HG03135 (cell line): ENCODE measurements around the gene UBE2N.
"Not testable (repeated sequence)": the region's sequence is repeated elsewhere in the genome, so short reads cannot be mapped to it uniquely, and the experiment has no call there.

Experiments
- ATAC-seq: cut with Tn5 transposase; IDR thresholded peaks from one replicate; pipeline ENCODE4 v1.9.1; 2021; ENCODE audit warnings: mild to moderate bottlenecking, moderate library complexity; ENCODE audit not compliant: unreplicated experiment

Gene UBE2N

GRCh38 chr12:93415723-93416464 is 25.9 kb downstream of the UBE2N start:
- no peak for ATAC-seq

DNA sequence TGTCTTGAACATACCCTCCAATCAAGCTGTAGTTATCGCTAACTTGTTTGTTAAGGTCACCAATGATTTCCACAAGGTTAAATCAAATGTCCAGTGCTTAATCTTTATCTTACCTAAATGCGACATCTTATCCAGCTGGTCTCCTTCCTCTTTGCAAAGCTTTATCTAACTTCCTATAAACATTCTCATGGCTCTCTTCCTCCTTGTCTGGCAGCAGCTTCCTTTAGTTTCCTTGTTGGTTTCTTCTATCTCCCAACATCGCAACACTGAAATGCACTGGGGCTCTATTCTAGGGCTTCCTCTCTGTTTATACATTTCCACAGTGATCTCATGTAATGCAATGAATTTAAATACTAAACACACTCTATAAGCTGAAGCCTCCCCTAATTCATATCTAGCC is 28.7 kb downstream of the UBE2N start:
- ATAC-seq, result no peak

DNA sequence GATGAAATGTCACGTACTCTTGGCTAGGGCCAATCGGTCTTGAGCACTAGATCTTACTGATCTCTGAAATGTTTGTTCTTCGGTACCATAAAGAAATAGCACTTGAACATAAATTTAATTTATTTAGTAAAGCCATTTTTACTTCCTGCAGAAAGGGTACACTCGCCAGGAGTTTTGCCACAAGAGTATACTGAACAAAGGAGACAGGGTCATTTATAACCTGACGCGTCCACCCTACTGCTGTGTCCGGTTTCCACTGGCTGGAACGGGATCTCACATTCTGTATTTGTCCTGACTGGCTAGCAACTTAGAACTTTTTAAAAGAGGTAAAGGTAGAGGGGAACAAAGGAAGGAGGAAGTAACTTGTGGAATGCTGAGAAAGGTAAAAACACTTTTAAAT is 29.4 kb downstream of the UBE2N start:
- not testable (repeated sequence) for ATAC-seq

DNA sequence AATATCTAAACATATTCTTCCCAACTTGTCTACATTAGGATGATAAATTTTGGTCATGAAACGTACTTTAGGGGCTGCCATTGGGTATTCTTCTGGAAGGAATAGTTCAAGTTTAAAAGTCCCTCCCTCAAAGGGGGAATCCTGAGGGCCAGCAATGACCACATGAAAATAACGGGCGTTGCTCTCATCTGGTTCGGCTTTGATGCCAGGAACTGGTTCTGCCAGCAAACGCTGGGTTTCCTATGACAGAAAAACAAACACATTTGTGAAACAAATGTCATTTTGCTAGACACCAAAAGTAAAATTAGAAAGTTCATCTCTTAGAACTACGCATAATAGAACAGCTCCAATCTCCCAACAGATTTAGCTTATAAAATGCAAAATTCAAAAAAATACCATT is 30.7 kb downstream of the UBE2N start:
- ATAC-seq, result not testable (repeated sequence)

DNA sequence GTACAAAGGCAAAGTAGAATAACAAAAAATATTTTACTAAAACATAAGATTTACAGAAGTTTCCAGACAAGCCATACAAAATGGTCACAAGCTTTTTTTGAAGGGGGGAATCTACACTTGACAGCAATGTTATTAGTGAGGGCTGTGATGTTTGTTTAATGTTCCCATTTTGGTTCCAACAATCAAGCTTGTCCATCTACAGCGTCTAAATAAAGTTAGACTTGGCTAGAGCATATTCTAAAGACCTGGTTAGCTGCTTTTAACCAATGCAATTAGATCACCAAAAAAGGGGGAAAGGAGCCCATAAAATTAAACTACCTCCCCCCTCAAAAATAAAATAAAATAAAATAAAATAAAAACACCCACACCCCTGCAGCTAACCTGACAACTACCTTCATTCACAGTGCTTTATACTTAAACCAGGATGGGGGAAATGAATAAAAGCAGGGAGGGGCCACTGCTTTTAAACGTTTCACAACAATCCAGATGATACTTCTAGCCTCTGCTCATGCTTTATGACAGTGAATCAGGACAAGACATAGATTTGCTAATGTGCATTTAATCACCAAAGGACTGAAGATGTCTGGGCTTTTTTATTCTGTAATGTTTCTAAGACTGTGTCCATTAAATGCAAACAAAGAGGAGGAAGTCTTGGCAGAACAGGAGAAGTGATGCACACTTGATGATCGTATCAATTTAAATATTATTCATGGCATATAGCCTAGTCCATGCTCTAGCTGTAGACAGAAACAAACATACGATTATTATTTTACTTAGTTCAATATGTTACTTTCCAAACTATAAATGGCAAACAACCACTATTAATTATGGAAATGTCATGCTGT is 32.2 kb downstream of the UBE2N start:
- not testable (repeated sequence) for ATAC-seq

DNA sequence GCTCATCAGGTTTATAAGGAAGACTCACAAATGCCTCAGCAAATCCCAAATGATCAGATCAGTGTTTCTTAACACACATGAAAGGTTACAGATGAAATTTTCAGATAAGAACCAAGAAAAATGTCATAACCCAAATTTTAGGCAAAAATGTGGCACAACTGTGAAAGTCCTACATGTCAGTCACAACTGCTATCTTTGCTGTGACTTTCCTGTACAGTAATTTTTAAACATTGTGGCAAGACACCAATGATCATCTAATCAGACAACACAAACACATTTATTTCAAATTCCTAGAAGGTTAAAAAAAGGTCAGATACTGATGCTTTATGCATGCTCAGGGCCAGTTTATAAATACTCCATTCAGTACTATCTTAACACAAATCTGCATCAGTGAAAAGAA is 32.9 kb downstream of the UBE2N start:
- ATAC-seq, result no peak

DNA sequence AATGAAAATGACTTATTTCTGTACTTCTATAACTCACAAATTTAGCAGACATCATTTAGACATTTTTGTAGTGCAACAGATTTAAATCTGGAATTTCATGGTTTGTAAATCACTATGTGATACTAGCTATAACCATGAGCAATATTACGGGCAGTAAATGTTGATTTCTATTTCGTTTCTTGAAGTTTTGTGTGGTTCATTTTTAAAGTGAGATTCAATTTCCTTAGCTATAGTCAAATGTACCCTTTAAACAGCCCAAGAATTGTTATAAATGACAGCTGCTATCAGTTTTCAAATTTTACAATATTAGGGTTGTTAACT is 33.8 kb downstream of the UBE2N start:
- no peak for ATAC-seq

GRCh38 chr12:93407054-93407962 is 34.4 kb downstream of the UBE2N start:
- ATAC-seq, result no peak

GRCh38 chr12:93404961-93405849 is 36.5 kb downstream of the UBE2N start:
- ATAC-seq, result no peak

DNA sequence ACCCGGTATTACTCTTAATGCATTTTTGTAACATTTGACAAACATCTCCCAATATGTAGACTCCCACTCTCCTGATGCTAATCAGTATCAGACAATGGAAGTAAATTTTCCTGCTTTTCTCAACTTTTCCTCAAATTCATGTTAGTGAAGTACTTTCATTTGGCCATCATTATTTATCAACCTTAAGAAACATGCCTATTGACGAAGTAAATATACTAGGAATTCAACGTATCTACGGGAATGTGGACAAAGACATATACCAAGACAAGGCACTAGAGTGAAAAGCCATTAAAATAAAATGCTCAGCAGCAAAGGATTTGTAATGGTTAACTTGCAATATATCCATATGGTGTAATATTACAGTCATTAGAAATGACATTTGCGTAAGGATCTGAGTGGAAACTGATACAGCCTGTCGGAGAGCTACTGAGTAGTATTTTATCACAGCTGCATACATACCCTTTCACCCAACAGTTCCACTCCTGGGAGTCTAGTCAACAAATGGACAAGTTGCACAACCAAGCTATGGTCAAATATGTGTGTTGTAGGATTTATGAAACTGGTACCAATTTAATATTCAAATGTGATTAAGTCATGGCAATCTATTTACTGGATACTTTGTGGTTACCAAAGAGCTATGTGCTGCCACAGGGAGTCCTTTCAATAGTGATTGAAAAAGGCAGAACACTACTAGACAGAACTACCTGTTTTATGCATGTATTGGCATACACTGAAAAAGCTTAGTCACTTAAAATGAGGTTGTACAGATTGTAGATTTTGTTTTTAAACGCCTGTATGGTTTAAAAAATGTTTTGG is 37.6 kb downstream of the UBE2N start:
- ATAC-seq, result no peak

DNA sequence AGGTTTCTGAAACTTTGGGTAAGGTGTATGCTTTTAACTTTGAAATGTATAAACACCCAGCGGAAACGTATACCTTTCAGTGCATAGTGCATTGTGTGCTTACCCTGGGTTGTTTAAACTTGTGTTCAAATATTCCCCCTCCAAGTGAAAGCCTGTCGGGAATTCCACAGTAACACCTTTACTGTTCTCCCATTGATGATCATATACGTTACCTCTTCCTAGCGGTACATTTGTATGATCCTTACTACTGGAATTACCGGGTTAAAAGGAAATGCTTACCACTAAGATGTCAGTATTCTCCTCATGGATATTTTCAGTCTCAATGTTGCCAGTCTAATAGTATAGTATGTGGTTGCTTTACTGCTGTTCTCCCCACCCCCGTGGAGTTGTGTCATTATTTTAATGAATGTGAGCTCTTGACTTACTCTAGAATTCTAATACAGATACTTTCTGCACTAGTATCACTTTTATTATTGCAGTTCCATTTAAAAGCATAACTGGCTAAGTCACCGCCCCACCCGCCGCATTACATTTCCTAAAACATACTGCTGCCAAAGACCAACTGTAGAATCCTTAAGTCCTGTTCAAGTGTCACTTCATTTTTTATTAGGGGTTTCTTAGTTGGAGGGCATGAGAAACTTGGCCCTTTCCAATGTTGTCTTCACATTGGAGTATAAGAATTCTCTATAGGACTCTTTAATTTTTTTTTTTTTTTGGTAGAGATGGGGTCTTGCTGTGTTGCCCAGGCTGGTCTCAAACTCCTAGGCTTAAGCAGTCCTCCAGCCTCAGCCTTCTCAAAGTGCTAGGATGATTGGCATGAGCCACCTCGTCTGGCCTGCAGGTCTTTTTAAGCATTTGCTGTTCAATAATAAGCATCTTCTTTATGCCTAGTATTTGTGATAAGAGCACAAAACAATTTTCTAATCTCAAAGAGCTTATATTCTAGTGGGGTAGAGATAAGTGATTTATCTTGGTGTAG is 39.1 kb downstream of the UBE2N start:
- no peak for ATAC-seq

- ATAC-seq, result peak; percentile 75
Observed at GRCh38 chr12:93399183-93399863, 42.4 kb downstream of the UBE2N start.

- no peak for ATAC-seq
Observed at GRCh38 chr12:93397412-93397811, 44.3 kb downstream of the UBE2N start.

- ATAC-seq, result no peak
Observed at GRCh38 chr12:93393425-93393824, 48.3 kb downstream of the UBE2N start.

GRCh38 chr12:93390549-93391297 is 51.0 kb downstream of the UBE2N start:
- ATAC-seq, result no peak

DNA sequence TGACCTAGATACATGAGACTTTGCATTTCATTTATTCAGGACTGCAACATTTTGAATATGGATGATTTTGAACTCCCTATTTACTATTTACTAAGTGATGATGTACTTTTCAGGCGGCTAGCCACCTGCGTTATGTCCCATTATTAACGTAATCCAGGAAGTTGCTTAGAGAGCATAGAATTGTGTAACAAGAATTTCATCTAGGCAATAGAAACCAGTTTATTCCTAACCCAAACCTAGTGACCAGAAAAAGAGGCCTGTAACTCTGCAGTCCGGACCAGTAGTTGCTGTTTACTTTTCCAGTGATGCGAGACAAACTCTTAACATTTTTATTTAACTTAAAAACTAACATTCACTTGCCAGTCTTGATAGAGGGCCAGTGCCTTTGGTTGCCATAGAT is 51.7 kb downstream of the UBE2N start:
- ATAC-seq, result no peak

GRCh38 chr12:93387780-93388179 is 54.0 kb downstream of the UBE2N start:
- no peak for ATAC-seq
